ENCODE results near the gene RAC2. TPM values are rescaled to one million over a fixed set of nuclear protein-coding genes. Genes with fewer than 3 reads are reported as not detected.
"Not testable (repeated sequence)": the region's sequence is repeated elsewhere in the genome, so short reads cannot be mapped to it uniquely, and the experiment has no call there.

Gene RAC2
- total RNA-seq, 1 donor from 2014 or later: 1.2 TPM

- no peak for DNase-seq (ENCODE audit: extremely low spot score, unreplicated experiment)
- Mint-ChIP-seq H3K4me1 (ENCODE audit: unreplicated experiment) (peaks cover 9% of the 10 kb centered on the region), H3K36me3 (no peaks in the 10 kb centered on the region), H3K4me3 (no peak overlapping the region), H3K9me3 (no peaks in the 10 kb centered on the region), H3K27me3 (peaks cover 36% of the 10 kb centered on the region), H3K27ac (no peak overlapping the region)
- no peak for TF ChIP-seq CTCF (conservative IDR thresholded peaks at IDR 0.05)
Observed at GRCh38 chr22:37254209-37254866, 10.3 kb upstream of the RAC2 start.

DNA sequence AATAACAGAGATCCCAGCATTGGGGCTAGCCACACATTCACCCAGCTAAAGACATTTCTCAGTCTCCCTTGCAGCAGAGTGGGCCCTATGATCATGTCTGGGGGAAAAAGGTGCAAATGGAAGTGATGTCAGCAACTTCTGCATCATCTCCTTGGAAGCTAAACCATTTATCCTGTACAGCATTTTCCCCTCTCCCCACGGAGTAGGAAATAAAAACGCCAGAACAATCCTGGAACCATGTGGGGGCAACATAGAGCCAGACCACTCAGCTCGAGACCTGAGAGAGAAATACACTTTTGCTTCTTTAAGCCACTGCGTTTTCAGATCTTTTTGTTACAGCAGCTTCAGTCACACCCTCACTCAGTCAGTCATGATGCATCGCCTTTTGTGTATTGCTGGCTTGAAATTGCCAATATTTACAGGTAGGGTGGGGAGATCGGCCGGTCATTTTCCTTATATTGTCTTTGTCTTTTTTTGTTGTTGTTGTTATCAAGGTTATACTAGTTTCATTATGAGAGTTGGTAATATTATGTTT, 9.1 kb upstream of the RAC2 start:
- no peak for DNase-seq (ENCODE audit: extremely low spot score, unreplicated experiment)
- H3K27ac Mint-ChIP-seq: no peak overlapping the region

DNA sequence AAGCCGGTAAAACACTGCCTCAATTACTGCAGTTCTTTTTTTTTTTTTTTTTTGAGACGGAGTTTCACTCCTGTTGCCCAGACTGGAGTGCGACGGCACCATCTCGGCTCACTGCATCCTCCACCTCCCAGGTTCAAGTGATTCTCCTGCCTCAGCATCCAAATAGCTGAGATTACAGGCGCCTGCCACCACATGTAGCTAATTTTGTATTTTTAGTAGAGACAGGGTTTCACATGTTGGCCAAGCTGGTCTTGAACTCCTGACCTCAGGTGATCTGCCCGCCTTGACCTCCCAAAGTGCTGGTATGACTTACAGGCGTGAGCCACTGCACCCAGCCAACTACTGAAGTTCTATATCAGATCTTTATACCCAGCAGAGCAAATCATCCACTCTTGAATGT, 7.8 kb upstream of the RAC2 start:
- peaks cover 26% of the 10 kb centered on the region for H3K27me3 Mint-ChIP-seq
- not testable (repeated sequence) for H3K4me1 Mint-ChIP-seq (ENCODE audit: unreplicated experiment); H3K36me3 Mint-ChIP-seq; H3K27ac Mint-ChIP-seq; H3K4me3 Mint-ChIP-seq; H3K9me3 Mint-ChIP-seq; DNase-seq (ENCODE audit: extremely low spot score, unreplicated experiment)

More for the DNA sequence above, 9.1 kb upstream of the RAC2 start:
- Mint-ChIP-seq H3K4me3 (no peak overlapping the region), H3K27me3 (peaks cover 32% of the 10 kb centered on the region), H3K36me3 (no peaks in the 10 kb centered on the region), H3K9me3 (no peaks in the 10 kb centered on the region), H3K4me1 (ENCODE audit: unreplicated experiment) (peaks cover 4% of the 10 kb centered on the region)
- peak; percentile 31 for TF ChIP-seq CTCF (conservative IDR thresholded peaks at IDR 0.05)

GRCh38 chr22:37249986-37250385, 5.9 kb upstream of the RAC2 start:
- H3K4me3 Mint-ChIP-seq: no peak overlapping the region
- no peak for DNase-seq (ENCODE audit: extremely low spot score, unreplicated experiment)

GRCh38 chr22:37248251-37248650, 4.2 kb upstream of the RAC2 start:
- Mint-ChIP-seq H3K4me3 (no peak overlapping the region), H3K27me3 (peaks cover 15% of the 10 kb centered on the region), H3K27ac (no peak overlapping the region), H3K9me3 (no peaks in the 10 kb centered on the region), H3K4me1 (ENCODE audit: unreplicated experiment) (peaks cover 3% of the 10 kb centered on the region), H3K36me3 (no peaks in the 10 kb centered on the region)
- DNase-seq (ENCODE audit: extremely low spot score, unreplicated experiment): no peak
- TF ChIP-seq CTCF (conservative IDR thresholded peaks at IDR 0.05): no peak

More at GRCh38 chr22:37249986-37250385, 5.9 kb upstream of the RAC2 start:
- peaks cover 4% of the 10 kb centered on the region for H3K4me1 Mint-ChIP-seq (ENCODE audit: unreplicated experiment)
- no peaks in the 10 kb centered on the region for H3K36me3 Mint-ChIP-seq
- no peak overlapping the region for H3K27ac Mint-ChIP-seq
- no peak for TF ChIP-seq CTCF (conservative IDR thresholded peaks at IDR 0.05)
- no peaks in the 10 kb centered on the region for H3K9me3 Mint-ChIP-seq
- peaks cover 16% of the 10 kb centered on the region for H3K27me3 Mint-ChIP-seq

DNA sequence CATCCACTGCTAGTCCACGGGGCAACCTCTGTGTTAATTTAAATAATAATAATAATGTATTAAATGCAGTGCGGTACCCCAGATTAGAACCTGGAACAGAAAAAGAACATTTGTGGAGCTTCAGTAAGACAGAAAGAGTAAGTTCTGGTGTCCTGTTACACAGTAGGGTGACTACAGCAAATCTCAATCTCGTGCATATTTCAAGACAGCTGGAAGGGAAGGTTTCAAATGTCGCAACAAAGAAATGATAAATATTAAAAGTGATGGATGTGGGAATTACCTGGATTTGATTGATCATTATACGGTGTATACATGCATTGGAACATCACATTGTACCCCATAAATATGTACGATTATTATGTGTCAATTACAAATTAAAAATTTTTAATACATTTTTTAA, 1.7 kb upstream of the RAC2 start:
- H3K4me1 Mint-ChIP-seq (ENCODE audit: unreplicated experiment): peaks cover 4% of the 10 kb centered on the region
- H3K4me3 Mint-ChIP-seq: no peak overlapping the region
- TF ChIP-seq CTCF (conservative IDR thresholded peaks at IDR 0.05): no peak
- H3K36me3 Mint-ChIP-seq: no peaks in the 10 kb centered on the region
- no peak overlapping the region for H3K27ac Mint-ChIP-seq
- H3K27me3 Mint-ChIP-seq: no peaks in the 10 kb centered on the region
- DNase-seq (ENCODE audit: extremely low spot score, unreplicated experiment): no peak
- H3K9me3 Mint-ChIP-seq: no peaks in the 10 kb centered on the region

Measured in type B pancreatic cell (in vitro differentiated cells).